ENCODE results near the gene SEMA3A.

SEMA3A gene

GRCh38 chr7:84181628-84182027, 13.0 kb downstream of the SEMA3A start:
- DNase-seq (ENCODE audit: low read depth): no peak
- H3K4me3 ChIP-seq (ENCODE audit: control insufficient read depth, low read depth, low read length): no peak overlapping the region

GRCh38 chr7:84177758-84178412, 16.7 kb downstream of the SEMA3A start:
- no peak overlapping the region for H3K4me3 ChIP-seq (ENCODE audit: control insufficient read depth, low read depth, low read length)
- TF ChIP-seq CTCF (IDR thresholded peaks at IDR 0.05; ENCODE audit: control insufficient read depth, insufficient read depth, low read depth, low read length, missing control alignments): no peak
- DNase-seq (ENCODE audit: low read depth): no peak

More at GRCh38 chr7:84181628-84182027, 13.0 kb downstream of the SEMA3A start:
- TF ChIP-seq CTCF (IDR thresholded peaks at IDR 0.05; ENCODE audit: control insufficient read depth, insufficient read depth, low read depth, low read length, missing control alignments): no peak

- no peak overlapping the region for H3K4me3 ChIP-seq (ENCODE audit: control insufficient read depth, low read depth, low read length)
- peak; percentile 52 for DNase-seq (ENCODE audit: low read depth)
- no peak for TF ChIP-seq CTCF (IDR thresholded peaks at IDR 0.05; ENCODE audit: control insufficient read depth, insufficient read depth, low read depth, low read length, missing control alignments)
Observed at GRCh38 chr7:84176716-84177115, 17.9 kb downstream of the SEMA3A start.

GRCh38 chr7:84175461-84175860, 19.1 kb downstream of the SEMA3A start:
- no peak overlapping the region for H3K4me3 ChIP-seq (ENCODE audit: control insufficient read depth, low read depth, low read length)
- no peak for TF ChIP-seq CTCF (IDR thresholded peaks at IDR 0.05; ENCODE audit: control insufficient read depth, insufficient read depth, low read depth, low read length, missing control alignments)
- no peak for DNase-seq (ENCODE audit: low read depth)

- H3K4me3 ChIP-seq (ENCODE audit: control insufficient read depth, low read depth, low read length): no peak overlapping the region
- DNase-seq (ENCODE audit: low read depth): no peak
- TF ChIP-seq CTCF (IDR thresholded peaks at IDR 0.05; ENCODE audit: control insufficient read depth, insufficient read depth, low read depth, low read length, missing control alignments): no peak
Observed at GRCh38 chr7:84170646-84171045, 23.9 kb downstream of the SEMA3A start.

GRCh38 chr7:84162584-84162983, 32.0 kb downstream of the SEMA3A start:
- no peak for TF ChIP-seq CTCF (IDR thresholded peaks at IDR 0.05; ENCODE audit: control insufficient read depth, insufficient read depth, low read depth, low read length, missing control alignments)
- DNase-seq (ENCODE audit: low read depth): no peak

More at GRCh38 chr7:84162584-84162983, 32.0 kb downstream of the SEMA3A start:
- H3K4me3 ChIP-seq (ENCODE audit: control insufficient read depth, low read depth, low read length): no peak overlapping the region
